H1 (cell line): ENCODE data around the gene C6orf163. TPM values are rescaled to one million over a fixed set of nuclear protein-coding genes. Genes with fewer than 3 reads are reported as not detected.

Experiments
- ASH2L ChIP-seq: fragments of 200-600, 300-600 bp; sonication (generic); IDR thresholded peaks from one replicate; pipeline ENCODE4 v1.7.1; 2017; ENCODE audit warnings: low read length
- ATF3 ChIP-seq: IDR thresholded peaks from 2 replicates; pipeline ENCODE4 v1.6.1; 2011; ENCODE audit warnings: low read depth, mild to moderate bottlenecking, low read length; ENCODE audit not compliant: insufficient read depth
- EGR1 ChIP-seq: IDR thresholded peaks from 2 replicates; pipeline ENCODE4 v1.6.1; 2011; ENCODE audit warnings: low read depth, low read length, borderline replicate concordance
- RAD21 ChIP-seq, 2 experiments: IDR thresholded peaks in 1 of 2; conservative IDR thresholded peaks in 1 of 2; 2 replicates each; pipeline ENCODE4 v1.6.1; 2011; ENCODE audit warnings: low read depth in 2 of 2, low read length in 2 of 2, improper control_type of control experiment in 1 of 2, inconsistent platforms in 1 of 2, mild to moderate bottlenecking in 1 of 2, moderate library complexity in 1 of 2
- SIN3A ChIP-seq, 2 experiments: IDR thresholded peaks in 1 of 2; conservative IDR thresholded peaks in 1 of 2; 2 replicates each; pipeline ENCODE4 v1.6.1; 2011 to 2012; ENCODE audit warnings: low read length in 2 of 2, improper control_type of control experiment in 1 of 2, low read depth in 1 of 2, mild to moderate bottlenecking in 1 of 2
- SP2 ChIP-seq: IDR thresholded peaks from 2 replicates; pipeline ENCODE4 v1.6.1; 2012; ENCODE audit warnings: mild to moderate bottlenecking, low read length, inconsistent platforms
- polyA plus RNA-seq, 7 experiments: library from polyadenylated mRNA; depleted of rRNA in 3 of 7; stranded (reverse) in 5 of 7; unstranded in 2 of 7; fragments of >200 nt in 5 of 7; fragments of 200-250 nt in 2 of 7; gene quantifications; 1 replicate in 5 of 7; 2 replicates in 1 of 7; 4 replicates in 1 of 7; pipeline versions ENCODE4 v1.2.1 to v1.2.3, GENCODE V29; 2011 to 2013; ENCODE audit warnings: missing spikeins in 2 of 7, mixed read lengths in 2 of 7
- total RNA-seq: library from RNA; stranded (reverse); fragmentation: NEBNext Ultra II Directional; extraction: Animal tissue kit (Norgen Biotek cat#: 25700); gene quantifications from 2 replicates; pipeline ENCODE4 v1.2.1, GENCODE V29; 2021

The C6orf163 gene
- total and polyA plus RNA-seq, 2 of the 8 experiments (the other 6 are each of a cell fraction or from before 2014, with no cell fraction given), result 0.36 to 1.5 TPM

GRCh38 chr6:87366899-87367298 is 22.3 kb downstream of the C6orf163 start (continued):
- TF ChIP-seq RAD21 (IDR thresholded peaks at IDR 0.05 in 1 of 2, conservative IDR thresholded peaks at IDR 0.05 in 1 of 2; ENCODE audit: low read depth in 2 of 2, low read length in 2 of 2) (no peak), EGR1 (no peak), SP2 (no peak), ASH2L (no peak), ATF3 (no peak), SIN3A (conservative IDR thresholded peaks at IDR 0.05 in 1 of 2, IDR thresholded peaks at IDR 0.05 in 1 of 2; ENCODE audit: low read depth in 1 of 2, low read length in 2 of 2) (no peak)
